ENCODE results near the gene RPTOR.

The RPTOR gene

DNA sequence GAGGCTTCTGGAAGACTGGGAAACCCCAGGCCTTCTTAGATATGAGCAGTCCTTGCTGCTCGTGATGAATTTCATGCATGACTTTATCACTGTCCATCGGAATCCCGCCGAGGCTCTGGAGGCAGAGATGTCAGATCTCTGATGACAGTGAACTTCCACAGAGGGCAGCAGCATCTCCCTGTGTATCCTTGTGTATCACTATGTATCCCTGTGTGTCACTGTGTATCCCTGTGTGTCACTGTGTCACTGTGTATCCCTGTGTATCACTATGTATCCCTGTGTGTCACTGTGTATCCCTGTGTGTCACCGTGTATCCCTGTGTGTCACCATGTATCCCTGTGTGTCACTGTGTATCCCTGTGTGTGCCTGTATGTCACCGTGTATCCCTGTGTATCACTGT lies 286.9 kb downstream of the RPTOR start:
- DNase-seq (ENCODE audit: low spot score) = no peak

GRCh38 chr17:80832266-80832676 lies 287.6 kb downstream of the RPTOR start:
- DNase-seq (ENCODE audit: low spot score) = peak; percentile 90

GRCh38 chr17:80832888-80833583 lies 288.4 kb downstream of the RPTOR start:
- DNase-seq (ENCODE audit: low spot score) = peak; percentile 98

DNA sequence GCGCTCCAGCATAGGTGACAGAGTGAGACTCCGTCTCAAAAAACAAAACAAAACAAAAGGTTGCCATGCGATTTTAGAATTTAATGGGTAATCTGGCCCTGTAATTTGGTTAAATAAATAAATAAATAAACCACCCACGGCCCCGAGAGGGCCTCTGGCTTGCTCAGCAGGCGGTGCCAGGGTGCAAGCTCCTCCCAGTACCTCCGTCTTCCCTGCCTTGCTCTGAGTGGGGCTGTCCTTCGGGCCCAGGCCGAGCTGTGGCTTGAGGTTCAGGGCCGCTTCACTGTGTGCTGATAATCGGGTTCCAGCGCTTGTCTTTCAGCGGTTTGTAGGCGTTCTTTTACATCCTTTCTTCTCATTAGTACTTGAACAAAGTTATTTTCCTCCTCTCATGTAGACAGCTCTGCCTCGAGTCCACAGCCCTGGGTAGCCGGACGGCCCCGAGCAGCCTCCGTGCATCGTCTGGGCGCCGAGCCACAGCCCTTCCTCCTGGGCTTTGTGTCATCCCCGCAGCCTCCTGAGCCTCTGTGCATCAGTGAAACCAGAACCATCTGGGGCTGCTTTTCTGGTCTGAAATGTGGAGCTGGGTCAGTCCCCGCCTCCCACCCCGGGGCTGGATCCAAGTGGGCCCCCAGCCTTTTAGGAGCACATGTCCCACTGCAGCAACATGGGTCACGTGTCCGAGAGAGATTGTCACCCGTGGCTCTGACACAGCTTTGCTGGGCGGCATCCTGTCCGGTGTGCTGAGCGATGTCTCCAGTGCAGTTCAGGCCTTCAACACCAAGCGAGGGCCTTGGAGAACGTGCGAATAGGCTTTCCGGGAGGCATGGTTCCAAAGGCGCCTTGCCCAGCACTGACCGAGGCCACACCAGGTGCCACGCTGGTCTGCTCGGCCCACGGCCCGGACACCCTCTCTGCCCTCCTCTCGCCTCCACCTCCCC lies 289.6 kb downstream of the RPTOR start:
- peak; percentile 50 for DNase-seq (ENCODE audit: low spot score)

GRCh38 chr17:80834893-80835275 lies 290.2 kb downstream of the RPTOR start:
- DNase-seq (ENCODE audit: low spot score) = no peak

GRCh38 chr17:80835816-80836657 lies 291.4 kb downstream of the RPTOR start:
- DNase-seq (ENCODE audit: low spot score) = no peak

- DNase-seq (ENCODE audit: low spot score) = no peak
Observed at GRCh38 chr17:80836658-80836965, 292.0 kb downstream of the RPTOR start.

- DNase-seq (ENCODE audit: low spot score) = no peak
Observed at GRCh38 chr17:80836971-80837481, 292.4 kb downstream of the RPTOR start.

DNA sequence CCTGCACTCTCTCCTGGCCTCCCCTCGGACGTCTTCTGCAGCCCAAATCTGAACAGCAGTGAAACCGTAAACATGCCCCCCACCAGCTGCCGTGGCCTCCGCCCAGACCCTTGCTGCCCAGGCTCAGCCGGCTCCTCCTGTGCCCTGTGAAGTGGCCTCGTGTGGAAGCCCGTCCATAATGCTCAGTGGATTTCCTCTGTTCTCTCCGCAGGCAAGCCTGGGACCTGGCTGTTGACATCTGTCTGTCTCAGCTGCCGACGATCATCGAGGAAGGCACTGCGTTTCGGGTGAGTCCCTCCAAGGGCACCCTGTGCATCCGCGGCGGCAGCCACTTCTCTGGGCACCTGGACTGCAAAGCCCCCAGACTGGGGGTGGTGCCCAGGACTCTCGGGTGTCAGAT lies 293.1 kb downstream of the RPTOR start:
- DNase-seq (ENCODE audit: low spot score) = no peak

DNA sequence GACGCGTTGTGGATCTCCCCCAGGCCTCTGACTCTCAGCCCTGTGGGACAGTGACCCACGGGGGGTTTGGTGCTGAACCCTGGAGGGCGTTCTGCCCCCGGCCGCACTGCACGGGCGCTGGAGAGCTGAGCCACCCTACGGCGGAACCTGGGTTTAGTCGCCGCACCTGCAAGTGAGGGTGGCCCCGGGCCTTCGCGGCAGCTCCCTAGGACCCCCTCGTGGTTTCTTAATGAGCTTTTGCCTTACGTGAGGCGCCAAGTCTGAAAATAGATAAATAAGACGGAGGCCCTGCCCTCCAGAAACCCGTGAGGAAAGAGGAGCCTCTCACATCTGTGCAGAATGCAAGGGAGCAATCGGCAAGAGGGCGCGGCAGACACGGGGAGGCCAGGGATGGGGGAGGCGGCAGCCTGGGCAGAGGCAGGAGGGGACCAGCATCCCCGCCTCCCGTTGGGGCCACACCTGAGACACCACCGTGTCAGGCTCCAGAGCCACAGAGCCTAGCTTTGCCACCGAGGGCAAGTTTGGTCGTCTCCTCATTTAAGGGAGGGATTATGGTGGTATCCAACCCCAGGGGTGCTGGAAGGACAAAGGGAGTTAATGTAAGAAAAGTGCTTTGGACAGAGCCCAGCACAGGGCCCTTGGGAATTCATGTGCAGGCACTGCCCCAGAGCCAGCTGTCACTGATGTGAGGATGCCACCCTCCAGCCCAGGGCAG lies 293.8 kb downstream of the RPTOR start:
- DNase-seq (ENCODE audit: low spot score) = no peak

GRCh38 chr17:80839026-80839345 lies 294.3 kb downstream of the RPTOR start:
- DNase-seq (ENCODE audit: low spot score) = no peak

GRCh38 chr17:80839511-80839941 lies 294.9 kb downstream of the RPTOR start:
- DNase-seq (ENCODE audit: low spot score) = no peak

DNA sequence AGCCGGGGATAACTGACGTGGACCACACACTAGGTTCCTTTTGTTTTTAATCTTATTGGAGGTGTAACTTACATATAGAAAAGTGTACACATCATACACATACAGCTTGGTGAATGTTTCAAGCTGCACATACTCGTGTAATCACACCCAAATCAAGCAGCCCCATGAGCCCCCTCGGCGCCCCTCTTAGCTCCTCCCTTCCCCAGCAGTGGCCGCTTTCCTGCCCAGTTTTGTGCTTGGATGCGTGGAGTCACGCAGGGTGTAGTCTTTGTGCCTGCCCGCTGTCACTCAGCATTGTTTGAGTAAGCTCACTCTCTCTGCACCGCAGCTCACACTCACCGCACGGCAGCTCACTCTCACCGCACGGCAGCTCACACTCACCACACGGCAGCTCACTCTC lies 295.3 kb downstream of the RPTOR start:
- no peak for DNase-seq (ENCODE audit: low spot score)

- DNase-seq (ENCODE audit: low spot score) = no peak
Observed at GRCh38 chr17:80842456-80843013, 297.9 kb downstream of the RPTOR start.

- DNase-seq (ENCODE audit: low spot score) = no peak
Observed at GRCh38 chr17:80843741-80844156, 299.1 kb downstream of the RPTOR start.

DNA sequence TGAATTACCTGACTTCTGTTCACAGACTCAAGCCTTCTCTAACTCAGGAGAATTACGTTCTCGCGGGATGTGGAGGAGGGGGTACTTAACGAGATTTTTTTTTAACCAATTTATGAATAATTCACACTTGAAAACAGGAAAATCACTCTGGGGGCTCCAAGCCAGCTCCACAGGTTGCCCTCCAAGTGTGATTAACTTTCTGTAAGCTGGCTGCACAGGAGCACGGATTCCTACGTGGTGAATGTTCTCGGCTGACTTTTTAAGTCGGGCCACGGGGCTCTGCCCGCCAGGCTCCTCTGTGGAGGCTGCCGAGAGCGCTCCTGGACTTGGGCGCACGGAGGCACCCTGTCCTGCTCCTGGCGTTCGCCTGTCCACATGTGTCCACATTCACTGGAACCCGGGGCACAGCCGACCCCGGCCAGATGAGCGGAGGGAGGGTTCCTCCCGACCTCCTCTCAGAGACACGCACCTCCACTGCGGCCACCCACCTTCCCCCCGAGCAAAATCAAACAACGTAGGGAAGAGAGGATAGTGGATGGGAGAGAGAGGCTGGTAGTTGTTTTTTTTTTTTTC lies 299.9 kb downstream of the RPTOR start:
- DNase-seq (ENCODE audit: low spot score) = no peak

DNA sequence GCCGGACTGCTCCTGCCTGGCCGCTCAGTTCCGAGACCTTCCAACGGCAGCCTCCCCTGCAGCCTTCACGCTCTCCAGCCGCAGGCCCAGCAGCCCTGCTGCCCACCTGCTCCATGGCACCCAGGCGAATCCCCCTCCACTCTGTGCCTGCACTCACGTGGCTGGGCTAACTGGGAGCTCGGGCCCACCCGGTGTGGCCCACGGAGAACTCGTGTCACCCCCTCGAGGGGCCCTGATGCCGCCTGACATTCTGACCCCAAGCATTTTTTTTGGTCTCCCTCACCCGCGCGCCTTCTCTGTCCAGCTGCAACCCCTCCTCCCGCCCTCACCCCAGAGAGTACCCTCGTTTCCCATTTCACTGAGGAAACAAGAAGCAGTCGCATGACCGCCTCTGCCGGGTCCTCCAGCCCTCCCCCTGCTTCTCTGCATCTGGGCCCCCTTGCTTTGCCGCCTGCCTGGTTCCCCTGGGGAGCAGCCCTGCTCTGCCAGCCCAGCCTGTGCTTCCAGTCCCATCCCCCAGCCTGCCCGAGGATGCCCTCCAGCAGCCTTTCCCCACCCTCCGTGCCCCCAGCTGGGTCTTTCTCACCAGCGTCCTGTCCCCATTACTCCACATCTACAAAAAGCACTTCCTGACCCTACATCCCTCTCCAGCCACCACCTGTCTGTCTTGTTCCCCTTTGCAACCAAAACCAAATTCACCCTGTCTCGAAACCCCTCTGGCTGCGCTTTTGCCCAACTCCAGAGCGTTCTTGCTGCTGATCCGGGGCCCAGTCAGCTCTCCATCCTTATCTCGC lies 300.6 kb downstream of the RPTOR start:
- DNase-seq (ENCODE audit: low spot score) = no peak

DNA sequence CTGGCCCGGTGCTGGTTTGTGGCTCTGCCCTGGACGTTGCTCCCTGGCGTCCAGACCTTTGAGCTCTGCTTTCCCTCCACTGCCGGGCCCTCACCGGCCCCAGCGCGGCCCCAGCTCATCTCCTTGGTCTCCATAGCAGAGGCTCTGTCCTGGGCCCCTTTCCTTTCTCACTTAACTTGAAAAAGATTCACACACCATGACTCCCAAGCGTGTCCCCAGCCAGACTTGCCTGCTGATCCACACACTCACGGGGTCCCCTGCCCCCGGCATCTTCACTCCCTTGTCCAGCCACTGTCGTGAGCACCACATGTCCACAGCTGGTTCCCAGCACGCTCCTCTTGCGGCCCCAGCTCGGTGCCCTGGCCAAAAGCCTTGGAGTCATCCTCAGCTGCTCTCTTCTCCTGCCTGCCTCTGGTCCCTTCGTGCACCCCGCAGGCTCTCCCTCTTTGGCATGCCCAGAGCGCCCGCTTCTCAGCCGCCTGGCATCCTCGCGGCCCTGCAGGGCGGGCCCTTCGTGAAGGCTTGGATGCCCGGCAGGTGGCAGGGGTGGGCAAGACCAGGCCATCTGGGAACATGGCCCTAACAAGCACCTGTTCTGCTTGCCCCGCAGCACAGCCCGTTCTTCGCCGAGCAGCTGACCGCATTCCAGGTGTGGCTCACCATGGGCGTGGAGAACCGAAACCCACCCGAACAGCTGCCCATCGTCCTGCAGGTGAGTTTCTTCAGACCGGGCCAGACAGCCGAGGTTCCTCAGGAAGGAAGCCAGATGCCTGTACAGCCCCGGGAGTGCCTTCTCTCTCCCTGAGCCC lies 301.4 kb downstream of the RPTOR start:
- DNase-seq (ENCODE audit: low spot score) = no peak

GRCh38 chr17:80846932-80847331 lies 302.3 kb downstream of the RPTOR start:
- DNase-seq (ENCODE audit: low spot score) = no peak
